ENCODE measurements around the gene CDK5RAP2.

- TF ChIP-seq REST (IDR thresholded peaks at IDR 0.05; ENCODE audit: insufficient replicate concordance, low read depth), result no peak
- TF ChIP-seq CTCF (IDR thresholded peaks at IDR 0.05; ENCODE audit: insufficient read depth, low read length), result no peak
- no peak for TF ChIP-seq POLR2AphosphoS5 (IDR thresholded peaks at IDR 0.05; ENCODE audit: low read depth)
- no peak for TF ChIP-seq SPI1 (IDR thresholded peaks at IDR 0.05; ENCODE audit: borderline replicate concordance, low read depth)
Observed at GRCh38 chr9:120353506-120353905, 226.5 kb downstream of the CDK5RAP2 start.
